Mucosa of descending colon (tissue), 3 donors: Measurements from ENCODE around the gene RPS6KA5. TPM values are rescaled to one million over a fixed set of nuclear protein-coding genes. Genes with fewer than 3 reads are reported as not detected.
A peak's percentile ranks its signal among the peaks of the same experiment; 100 is the strongest.
"Not testable (repeated sequence)": the region's sequence is repeated elsewhere in the genome, so short reads cannot be mapped to it uniquely, and the experiment has no call there.

Experiments
- ATAC-seq: fragments of 200-7000 bp; cut with Tn5 transposase; one replicate; pipeline ENCODE4 v1.9.1; 2020; ENCODE audit warnings: mild to moderate bottlenecking, moderate library complexity
- DNase-seq, 3 donors: peaks; one replicate each; pipeline ENCODE4 v3.0.0-alpha.2; 2020
- H3K36me3 ChIP-seq: fragments of 200-600 bp; one replicate; pipeline ENCODE4 v1.8.0; 2021; ENCODE audit warnings: low read depth, mild to moderate bottlenecking
- H3K4me1 ChIP-seq: fragments of 200-600 bp; one replicate; pipeline ENCODE4 v1.8.0; 2021; ENCODE audit warnings: low read depth, mild to moderate bottlenecking
- H3K4me3 ChIP-seq: fragments of 200-600 bp; one replicate; pipeline ENCODE4 v1.8.0; 2021; ENCODE audit warnings: mild to moderate bottlenecking
- H3K9me3 ChIP-seq: fragments of 200-600 bp; one replicate; pipeline ENCODE4 v1.8.0; 2021; ENCODE audit warnings: mild to moderate bottlenecking
- intact Hi-C, 2 donors: fragments of 100-400 bp; cut with DNase I in 1 of 2; cut with micrococcal nuclease in 1 of 2; formaldehyde crosslinking; loops; one replicate each; pipeline versions ENCODE4 v1.11.0 to v1.11.1; 2022; cut with DNase I, micrococcal nuclease
- total RNA-seq, 3 donors: library from RNA; stranded (reverse); fragmentation: NEBNext Ultra II Directional in 2 of 3; extraction: Animal tissue kit (Norgen Biotek cat#: 25700) in 2 of 3; gene quantifications; one replicate each; pipeline versions ENCODE4 v1.2.1 to v1.2.4, GENCODE V29; 2021 to 2023
- TF ChIP-seq, protein P1 (sequence below): fragments of 200-600 bp; IDR thresholded peaks from one replicate; pipeline ENCODE4 v1.8.0; 2022; ENCODE audit warnings: antibody characterized with exemption, mild to moderate bottlenecking
- donor health status: DM: no; HTN: no; CAD: no; lungs with moderate emphysema.
- donor health status: DM: no; HTN: no; CAD: no.
- donor health status: DM: no; HTN: yes; CAD: no.

RPS6KA5 gene
- total RNA-seq, 3 donors from 2014 or later, result 25.0 to 41.5 (median 27.2) TPM

DNA sequence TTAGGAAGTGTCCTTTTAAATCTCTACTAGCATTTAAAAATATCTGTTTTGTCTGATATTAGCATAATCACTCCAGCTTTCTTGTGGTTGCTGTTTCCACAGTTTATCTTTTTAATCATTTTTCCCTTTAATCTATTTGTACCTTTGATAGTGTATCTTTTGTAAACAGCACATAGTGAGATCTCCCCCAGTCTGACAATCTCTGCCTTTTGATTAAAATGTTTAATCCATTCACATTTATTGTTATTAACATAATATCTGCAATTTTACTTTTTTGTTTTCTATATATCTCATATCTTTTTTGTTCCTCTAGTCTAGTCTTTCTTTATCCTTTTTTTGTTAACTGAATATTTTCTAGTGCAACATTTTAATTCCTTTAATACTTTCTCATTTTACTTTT lies 104.2 kb downstream of the RPS6KA5 start:
- DNase-seq (no peak), ATAC-seq (no peak)
- H3K36me3 ChIP-seq, result no peaks in the 10 kb centered on the region
- peaks cover 37% of the 10 kb centered on the region for H3K9me3 ChIP-seq
- TF ChIP-seq, protein P1, sequence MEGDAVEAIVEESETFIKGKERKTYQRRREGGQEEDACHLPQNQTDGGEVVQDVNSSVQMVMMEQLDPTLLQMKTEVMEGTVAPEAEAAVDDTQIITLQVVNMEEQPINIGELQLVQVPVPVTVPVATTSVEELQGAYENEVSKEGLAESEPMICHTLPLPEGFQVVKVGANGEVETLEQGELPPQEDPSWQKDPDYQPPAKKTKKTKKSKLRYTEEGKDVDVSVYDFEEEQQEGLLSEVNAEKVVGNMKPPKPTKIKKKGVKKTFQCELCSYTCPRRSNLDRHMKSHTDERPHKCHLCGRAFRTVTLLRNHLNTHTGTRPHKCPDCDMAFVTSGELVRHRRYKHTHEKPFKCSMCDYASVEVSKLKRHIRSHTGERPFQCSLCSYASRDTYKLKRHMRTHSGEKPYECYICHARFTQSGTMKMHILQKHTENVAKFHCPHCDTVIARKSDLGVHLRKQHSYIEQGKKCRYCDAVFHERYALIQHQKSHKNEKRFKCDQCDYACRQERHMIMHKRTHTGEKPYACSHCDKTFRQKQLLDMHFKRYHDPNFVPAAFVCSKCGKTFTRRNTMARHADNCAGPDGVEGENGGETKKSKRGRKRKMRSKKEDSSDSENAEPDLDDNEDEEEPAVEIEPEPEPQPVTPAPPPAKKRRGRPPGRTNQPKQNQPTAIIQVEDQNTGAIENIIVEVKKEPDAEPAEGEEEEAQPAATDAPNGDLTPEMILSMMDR, result no peak
- no peak overlapping the region for H3K4me3 ChIP-seq
- intact Hi-C loops, result no loop called here
- H3K4me1 ChIP-seq, result no peaks in the 10 kb centered on the region

DNA sequence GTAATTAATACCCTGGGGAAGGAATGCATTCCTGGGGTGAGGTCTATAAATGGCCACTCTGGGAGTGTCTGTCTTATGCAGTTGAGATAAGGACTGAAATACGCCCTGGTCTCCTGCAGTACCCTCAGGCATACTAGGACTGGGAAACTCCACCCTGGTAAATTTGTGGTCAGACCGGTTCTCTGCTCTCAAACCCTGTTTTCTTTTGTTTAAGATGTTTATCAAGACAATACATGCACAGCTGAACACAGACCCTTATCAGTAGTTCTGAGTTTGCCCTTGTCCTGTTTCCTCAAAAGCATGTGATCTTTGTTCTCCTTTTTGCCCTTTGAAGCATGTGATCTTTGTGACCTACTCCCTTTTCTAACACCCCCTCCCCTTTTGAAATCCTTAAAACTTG lies 106.8 kb downstream of the RPS6KA5 start:
- H3K4me1 ChIP-seq, intact Hi-C loops, ATAC-seq, H3K4me3 ChIP-seq, H3K36me3 ChIP-seq: not testable (repeated sequence)
- H3K9me3 ChIP-seq, result peaks cover 37% of the 10 kb centered on the region
- peak in 1 of 3 donors; percentile 38 for DNase-seq

DNA sequence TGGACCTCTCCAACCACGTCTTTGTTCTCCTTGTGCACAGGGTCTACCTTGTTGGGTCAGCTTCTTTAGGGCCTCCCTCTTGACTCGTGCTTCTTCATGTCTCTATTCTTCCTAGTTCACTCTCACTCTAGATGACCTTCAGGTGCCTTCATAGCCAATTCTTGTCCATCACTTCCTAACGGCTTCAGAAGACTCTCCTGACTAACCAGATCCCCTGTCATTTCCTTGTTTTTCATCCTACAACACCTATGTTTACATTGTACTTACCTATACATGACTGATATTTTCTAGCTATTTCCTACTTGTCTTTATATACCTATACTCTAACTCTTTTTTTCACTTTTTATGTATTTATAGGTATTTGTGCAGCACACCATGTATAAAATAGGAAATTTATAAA lies 117.1 kb downstream of the RPS6KA5 start:
- no peaks in the 10 kb centered on the region for H3K36me3 ChIP-seq
- TF ChIP-seq, protein P1, result no peak
- H3K4me3 ChIP-seq, result no peak overlapping the region
- ATAC-seq (peak; percentile 70), DNase-seq (no peak)
- intact Hi-C loops, result no loop called here
- H3K9me3 ChIP-seq, result peaks cover 17% of the 10 kb centered on the region
- H3K4me1 ChIP-seq, result peaks cover 8% of the 10 kb centered on the region

DNA sequence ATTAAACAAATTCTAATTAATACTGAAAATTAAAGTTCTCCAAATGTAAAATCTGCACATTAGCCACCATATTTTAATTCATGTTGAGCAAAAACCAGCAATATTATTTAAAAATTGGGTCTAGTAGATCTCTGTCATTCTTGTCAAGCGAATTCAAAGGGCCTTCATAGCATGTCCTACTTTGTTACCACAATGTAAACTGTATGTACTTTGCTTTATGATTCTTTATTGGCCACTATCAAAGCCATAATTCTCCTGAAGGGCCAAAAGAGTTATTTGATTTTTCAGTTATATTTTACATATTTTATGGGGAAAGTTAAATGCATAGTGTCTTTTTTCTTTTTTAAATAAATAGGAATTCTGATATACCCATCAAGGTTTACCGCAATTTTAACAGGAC lies 117.9 kb downstream of the RPS6KA5 start:
- Histone ChIP-seq H3K4me3 (no peak overlapping the region), H3K4me1 (peaks cover 8% of the 10 kb centered on the region), H3K9me3 (peaks cover 18% of the 10 kb centered on the region), H3K36me3 (no peaks in the 10 kb centered on the region)
- intact Hi-C loops, result no loop called here
- peak; percentile 85 for ATAC-seq
- TF ChIP-seq, protein P1, result no peak
- DNase-seq, result no peak

DNA sequence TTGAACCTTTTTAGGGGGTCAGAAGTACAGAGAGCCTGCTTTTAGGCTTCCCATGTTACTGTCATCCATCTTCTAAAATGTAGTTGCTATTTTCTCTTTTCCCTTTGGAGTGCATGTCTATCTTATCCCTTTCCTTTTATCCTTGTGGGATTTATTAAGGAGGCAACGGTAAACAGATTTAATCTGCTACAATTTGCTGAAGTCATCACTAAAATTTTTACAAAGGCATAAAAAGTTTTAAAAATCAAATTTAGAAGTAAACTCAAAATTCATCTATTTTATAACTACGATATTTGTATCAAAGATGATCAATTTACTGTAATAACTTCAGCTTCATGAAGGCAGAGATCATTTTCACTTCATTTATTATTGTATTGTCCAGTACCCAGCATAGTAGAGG lies 118.7 kb downstream of the RPS6KA5 start:
- DNase-seq (no peak), ATAC-seq (no peak)
- H3K9me3 ChIP-seq, result peaks cover 18% of the 10 kb centered on the region
- H3K4me3 ChIP-seq, result no peak overlapping the region
- TF ChIP-seq, protein P1, result no peak
- intact Hi-C loops, result no loop called here
- peaks cover 8% of the 10 kb centered on the region for H3K4me1 ChIP-seq
- H3K36me3 ChIP-seq, result no peaks in the 10 kb centered on the region

DNA sequence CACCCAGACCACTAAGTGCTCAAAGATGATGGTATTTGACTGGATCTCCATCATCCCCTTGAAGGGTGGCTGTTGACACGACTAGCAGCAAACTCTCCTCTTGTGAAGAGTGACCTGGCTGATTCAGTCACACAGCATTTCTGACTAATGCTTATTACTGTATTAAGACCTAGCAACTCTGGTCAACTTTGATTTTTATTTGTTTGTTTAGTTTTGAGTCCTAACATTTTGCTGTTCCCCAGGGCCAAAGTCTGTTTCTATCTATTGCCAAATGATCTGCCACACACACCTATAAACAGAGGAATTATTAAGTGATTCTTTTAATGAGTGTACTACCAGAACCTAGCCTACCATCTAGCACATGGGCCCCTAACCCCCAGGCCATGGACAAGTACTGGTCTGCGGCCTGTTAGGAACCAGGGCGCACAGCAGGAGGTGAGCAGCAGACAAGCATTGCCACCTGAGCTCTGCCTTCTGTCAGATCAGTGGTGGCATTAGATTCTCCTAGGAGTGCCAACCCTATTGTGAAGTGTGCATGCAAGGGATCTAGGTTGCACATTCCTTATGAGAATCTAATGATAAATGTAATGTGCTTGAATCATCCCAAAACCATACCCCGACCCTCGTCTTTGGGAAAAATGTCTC lies 120.0 kb downstream of the RPS6KA5 start:
- ATAC-seq, result no peak
- DNase-seq, result no peak
- TF ChIP-seq, protein P1, result no peak
- intact Hi-C loops, result no loop called here
- Histone ChIP-seq H3K4me3 (no peak overlapping the region), H3K4me1 (peaks cover 8% of the 10 kb centered on the region), H3K9me3 (peaks cover 18% of the 10 kb centered on the region), H3K36me3 (no peaks in the 10 kb centered on the region)

DNA sequence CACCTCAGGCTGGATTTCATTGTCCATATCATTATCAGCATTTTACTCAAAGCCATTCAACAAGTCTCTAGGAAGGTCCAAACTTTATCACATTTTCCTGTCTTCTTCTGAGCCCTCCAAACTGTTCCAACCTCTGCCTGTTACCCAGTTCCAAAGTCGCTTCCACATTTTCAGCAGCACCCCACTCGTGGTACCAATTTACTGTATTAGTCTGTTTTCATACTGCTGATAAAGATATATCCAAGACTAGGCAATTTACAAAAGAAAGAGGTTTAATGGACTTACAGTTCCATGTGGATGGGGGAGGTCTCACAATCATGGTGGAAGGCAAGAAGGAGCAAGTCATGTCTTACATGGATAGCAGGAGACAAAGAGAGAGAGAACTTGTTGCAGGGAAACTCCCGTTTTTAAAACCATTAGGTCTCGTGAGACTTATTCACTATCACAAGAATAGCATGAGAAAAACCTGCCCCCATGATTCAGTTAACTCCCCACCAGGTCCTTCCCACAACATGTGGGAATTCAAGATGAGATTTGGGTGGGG lies 121.1 kb downstream of the RPS6KA5 start:
- H3K36me3 ChIP-seq, DNase-seq, ATAC-seq, intact Hi-C loops, H3K4me1 ChIP-seq, H3K4me3 ChIP-seq: not testable (repeated sequence)
- H3K9me3 ChIP-seq, result peaks cover 18% of the 10 kb centered on the region
